Natural killer cell treated with Interleukin-12 subunit alpha and Interleukin-12 subunit beta and Interleukin-15 and Interleukin-18, amount 100 ng/mL, for 72 hours (primary cell): Measurements from ENCODE around the gene AKR1C3. TPM values are rescaled to one million over a fixed set of nuclear protein-coding genes. Genes with fewer than 3 reads are reported as not detected.
"Not testable (repeated sequence)": the region's sequence is repeated elsewhere in the genome, so short reads cannot be mapped to it uniquely, and the experiment has no call there.

Experiments
- ATAC-seq, 2 donors: fragments of 150-1000 bp; cut with Tn5 transposase in 1 of 2; sonication (Bioruptor Pico), chemical (Tn5 transposase) in 1 of 2; 2 replicates each; pipeline ENCODE4 v1.10.0; 2021
- DNase-seq: peaks from one replicate; pipeline ENCODE4 v3.0.0; 2022; ENCODE audit warnings: low spot score
- H3K27ac Mint-ChIP-seq, 2 donors: 1 replicate in 1 of 2; 2 replicates in 1 of 2; pipeline ENCODE4 v1.8.0; 2022; ENCODE audit warnings: mixed read lengths in 2 of 2, mild to moderate bottlenecking in 1 of 2, moderate library complexity in 1 of 2
- H3K27me3 Mint-ChIP-seq, 2 donors: 1 replicate in 1 of 2; 2 replicates in 1 of 2; pipeline ENCODE4 v1.8.0; 2022; ENCODE audit warnings: mixed read lengths in 2 of 2
- H3K36me3 Mint-ChIP-seq: one replicate; pipeline ENCODE4 v1.8.0; 2022; ENCODE audit warnings: mixed read lengths
- H3K4me1 Mint-ChIP-seq, 2 donors: 1 replicate in 1 of 2; 2 replicates in 1 of 2; pipeline ENCODE4 v1.8.0; 2022; ENCODE audit warnings: low read depth in 2 of 2, mixed read lengths in 2 of 2, mild to moderate bottlenecking in 1 of 2
- H3K4me3 Mint-ChIP-seq: one replicate; pipeline ENCODE4 v1.8.0; 2022; ENCODE audit warnings: mixed read lengths
- H3K9me3 Mint-ChIP-seq: 2 replicates; pipeline ENCODE4 v1.8.0; 2022; ENCODE audit warnings: mixed read lengths
- total RNA-seq, 2 donors: library from RNA; stranded (reverse); gene quantifications; one replicate each; pipeline ENCODE4 v1.2.3, GENCODE V29; 2022

AKR1C3 gene
- total RNA-seq, 2 donors from 2014 or later = 3.8 to 37.0 TPM

GRCh38 chr10:5135581-5135980, 41.4 kb downstream of the AKR1C3 start:
- H3K9me3 Mint-ChIP-seq = no peaks in the 10 kb centered on the region

GRCh38 chr10:5136468-5137087, 42.4 kb downstream of the AKR1C3 start:
- no peaks in the 10 kb centered on the region for H3K9me3 Mint-ChIP-seq
- DNase-seq (no peak), ATAC-seq (no peak)
- H3K36me3 Mint-ChIP-seq = peaks cover 16% of the 10 kb centered on the region
- no peak overlapping the region for H3K27ac Mint-ChIP-seq
- H3K4me1 Mint-ChIP-seq = no peaks in the 10 kb centered on the region
- H3K27me3 Mint-ChIP-seq = no peaks in the 10 kb centered on the region
- H3K4me3 Mint-ChIP-seq = no peak overlapping the region

More at GRCh38 chr10:5135581-5135980, 41.4 kb downstream of the AKR1C3 start:
- ATAC-seq (no peak), DNase-seq (no peak)
- Mint-ChIP-seq H3K4me1 (no peaks in the 10 kb centered on the region), H3K27ac (no peak overlapping the region), H3K27me3 (no peaks in the 10 kb centered on the region), H3K4me3 (no peak overlapping the region), H3K36me3 (peaks cover 16% of the 10 kb centered on the region)

DNA sequence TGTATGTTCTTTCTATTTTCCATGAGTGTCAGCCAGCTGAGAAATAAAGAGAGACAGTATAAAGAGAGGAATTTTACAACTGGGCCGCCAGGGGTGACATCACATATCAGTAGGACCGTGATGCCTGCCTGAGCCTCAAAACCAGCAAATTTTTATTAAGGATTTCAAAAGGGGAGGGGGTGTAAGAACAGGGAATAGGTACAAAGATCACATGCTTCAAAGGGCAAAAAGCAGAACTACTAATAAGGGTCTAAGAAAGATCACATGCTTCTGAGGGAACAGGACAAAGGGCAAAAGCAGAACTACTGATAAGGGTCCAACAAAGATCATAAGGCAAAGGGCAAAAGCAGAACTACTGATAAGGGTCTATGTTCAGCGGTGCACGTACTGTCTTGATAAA, 43.5 kb downstream of the AKR1C3 start:
- H3K27me3 Mint-ChIP-seq, H3K9me3 Mint-ChIP-seq, ATAC-seq, H3K4me1 Mint-ChIP-seq, DNase-seq, H3K4me3 Mint-ChIP-seq, H3K27ac Mint-ChIP-seq: not testable (repeated sequence)
- H3K36me3 Mint-ChIP-seq = peaks cover 16% of the 10 kb centered on the region

GRCh38 chr10:5142199-5142598, 48.0 kb downstream of the AKR1C3 start:
- DNase-seq = no peak
- Mint-ChIP-seq H3K9me3 (peaks cover 4% of the 10 kb centered on the region), H3K36me3 (peaks cover 8% of the 10 kb centered on the region), H3K27ac (no peak overlapping the region), H3K27me3 (no peaks in the 10 kb centered on the region), H3K4me3 (no peak overlapping the region), H3K4me1 (no peaks in the 10 kb centered on the region)
- ATAC-seq = no peak

- H3K27ac Mint-ChIP-seq = no peak overlapping the region
- no peaks in the 10 kb centered on the region for H3K36me3 Mint-ChIP-seq
- H3K4me3 Mint-ChIP-seq = no peak overlapping the region
Measured at GRCh38 chr10:5143137-5143536, 48.9 kb downstream of the AKR1C3 start.

GRCh38 chr10:5146920-5147254, 52.7 kb downstream of the AKR1C3 start:
- Mint-ChIP-seq H3K4me1 (peaks cover 0 to 2% of the 10 kb centered on the region in 2 donors), H3K27me3 (no peaks in the 10 kb centered on the region), H3K27ac (no peak overlapping the region), H3K4me3 (no peak overlapping the region), H3K36me3 (no peaks in the 10 kb centered on the region), H3K9me3 (peaks cover 4% of the 10 kb centered on the region)
- no peak for DNase-seq
- no peak for ATAC-seq

More at GRCh38 chr10:5143137-5143536, 48.9 kb downstream of the AKR1C3 start:
- Mint-ChIP-seq H3K9me3 (peaks cover 4% of the 10 kb centered on the region), H3K27me3 (no peaks in the 10 kb centered on the region), H3K4me1 (peaks cover 0 to 2% of the 10 kb centered on the region in 2 donors)
- ATAC-seq (no peak), DNase-seq (no peak)

- no peaks in the 10 kb centered on the region for H3K27me3 Mint-ChIP-seq
- H3K4me1 Mint-ChIP-seq = peaks cover 0 to 2% of the 10 kb centered on the region in 2 donors
- H3K27ac Mint-ChIP-seq = no peak overlapping the region
- H3K9me3 Mint-ChIP-seq = peaks cover 4% of the 10 kb centered on the region
- ATAC-seq = no peak
- DNase-seq = no peak
- H3K4me3 Mint-ChIP-seq = no peak overlapping the region
- no peaks in the 10 kb centered on the region for H3K36me3 Mint-ChIP-seq
Measured at GRCh38 chr10:5147255-5147980, 53.2 kb downstream of the AKR1C3 start.

DNA sequence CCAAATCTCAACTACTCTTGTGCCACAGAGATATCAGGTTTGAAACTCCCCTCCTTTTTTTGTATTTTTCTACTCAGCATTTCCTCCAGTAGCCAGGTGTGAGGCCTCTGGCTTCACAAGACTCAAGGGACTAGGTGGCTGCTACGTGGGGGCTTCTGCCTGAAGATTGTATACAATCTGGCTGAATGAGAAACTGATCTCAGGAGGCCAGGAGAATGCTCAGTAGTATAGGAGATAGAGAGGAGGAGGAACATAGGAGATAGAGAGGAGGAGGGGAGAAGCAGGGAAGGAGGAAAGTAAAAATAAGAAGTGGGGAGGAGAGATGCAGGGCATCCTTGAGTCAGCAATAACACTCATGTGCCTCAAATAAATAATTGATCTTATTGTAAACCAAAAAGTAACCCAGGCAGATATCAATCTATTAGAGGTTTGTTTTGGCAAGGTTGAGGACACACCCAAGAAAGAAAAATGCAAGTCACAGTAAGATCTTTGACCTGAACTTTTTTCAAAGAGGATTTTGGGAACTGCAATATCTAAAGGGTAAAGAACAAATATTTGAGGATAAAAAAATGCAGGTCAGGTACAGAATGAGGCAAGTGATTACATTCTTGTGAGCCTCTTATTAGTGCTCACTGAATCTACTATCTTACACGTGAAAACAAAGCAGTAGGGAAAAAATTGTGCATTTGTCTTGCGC, 53.9 kb downstream of the AKR1C3 start:
- H3K4me1 Mint-ChIP-seq = peaks cover 0 to 2% of the 10 kb centered on the region in 2 donors
- no peaks in the 10 kb centered on the region for H3K36me3 Mint-ChIP-seq

DNA sequence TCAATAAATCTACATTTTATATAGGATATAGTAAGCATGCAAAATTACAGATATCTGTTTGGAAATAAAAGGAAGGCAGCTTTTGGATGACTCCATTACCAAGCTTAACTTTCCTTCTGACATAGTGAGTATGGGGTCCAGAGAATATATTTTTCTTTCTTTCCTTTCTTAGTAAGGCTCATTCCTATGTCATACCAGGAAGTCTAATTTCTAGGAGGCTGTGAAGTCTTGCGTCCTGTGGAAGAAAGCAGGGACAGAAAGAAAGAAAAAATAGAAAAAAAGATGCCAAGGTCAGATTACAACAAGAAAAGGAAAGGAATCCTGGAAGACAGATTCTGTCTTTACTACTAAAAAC, 54.4 kb downstream of the AKR1C3 start:
- DNase-seq (no peak), ATAC-seq (no peak)
- peaks cover 4% of the 10 kb centered on the region for H3K9me3 Mint-ChIP-seq
- no peak overlapping the region for H3K4me3 Mint-ChIP-seq
- peaks cover 0 to 2% of the 10 kb centered on the region in 2 donors for H3K4me1 Mint-ChIP-seq
- no peaks in the 10 kb centered on the region for H3K36me3 Mint-ChIP-seq
- H3K27me3 Mint-ChIP-seq = no peaks in the 10 kb centered on the region
- no peak overlapping the region for H3K27ac Mint-ChIP-seq

More for the DNA sequence above, 53.9 kb downstream of the AKR1C3 start:
- no peak overlapping the region for H3K27ac Mint-ChIP-seq
- H3K9me3 Mint-ChIP-seq = peaks cover 4% of the 10 kb centered on the region
- no peaks in the 10 kb centered on the region for H3K27me3 Mint-ChIP-seq
- no peak for ATAC-seq
- H3K4me3 Mint-ChIP-seq = no peak overlapping the region
- DNase-seq = no peak

DNA sequence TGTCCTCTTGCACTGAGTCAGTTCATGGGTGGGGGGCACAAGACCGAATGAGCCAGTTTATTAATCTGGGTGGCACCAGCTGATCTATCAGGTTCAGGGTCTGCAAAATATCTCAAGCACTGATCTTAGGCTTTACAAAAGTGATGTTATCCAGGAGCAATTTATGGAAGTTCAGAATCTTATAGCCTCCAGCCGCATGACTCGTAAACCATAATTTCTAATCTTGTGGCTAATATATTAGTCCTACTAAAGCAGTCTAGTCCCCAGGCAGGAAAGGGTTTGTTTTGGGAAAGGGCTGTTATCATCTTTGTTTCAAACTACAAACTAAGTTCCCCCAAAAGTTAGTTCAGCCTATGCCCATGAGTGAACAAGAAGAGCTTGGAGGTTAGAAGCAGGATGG, 56.9 kb downstream of the AKR1C3 start:
- Mint-ChIP-seq H3K36me3 (no peaks in the 10 kb centered on the region), H3K27me3 (no peaks in the 10 kb centered on the region), H3K27ac (no peak overlapping the region), H3K4me1 (peaks cover 0 to 2% of the 10 kb centered on the region in 2 donors), H3K4me3 (no peak overlapping the region), H3K9me3 (peaks cover 4% of the 10 kb centered on the region)
- ATAC-seq = no peak
- no peak for DNase-seq

- Mint-ChIP-seq H3K4me3 (no peak overlapping the region), H3K9me3 (no peaks in the 10 kb centered on the region), H3K27ac (no peak overlapping the region), H3K27me3 (no peaks in the 10 kb centered on the region), H3K36me3 (no peaks in the 10 kb centered on the region), H3K4me1 (no peaks in the 10 kb centered on the region)
- no peak for DNase-seq
- ATAC-seq = no peak
Measured at GRCh38 chr10:5155951-5156350, 61.7 kb downstream of the AKR1C3 start.

Other genes starting within 250 kb of the AKR1C3 start
- 1 to 10 TPM in 1 of 2 donors, under 1 TPM in 1; 0.28 to 1.0 TPM for gene AKR1C1, start 131.0 kb upstream of the AKR1C3 start, total RNA-seq
- not detected for gene AKR1C2, start 90.6 kb upstream of the AKR1C3 start, total RNA-seq
- 1 to 10 TPM in 1 of 2 donors, under 1 TPM in 1; 0.38 to 1.3 TPM for gene AKR1C8, start 90.7 kb downstream of the AKR1C3 start, total RNA-seq
- gene AKR1C4, start 102.4 kb downstream of the AKR1C3 start, total RNA-seq = not detected